Measurements from ENCODE around the gene CELF4. TPM values are rescaled to one million over a fixed set of nuclear protein-coding genes. Genes with fewer than 3 reads are reported as not detected.

Gene CELF4
- total RNA-seq, 2 experiments from 2014 or later: not detected

DNA sequence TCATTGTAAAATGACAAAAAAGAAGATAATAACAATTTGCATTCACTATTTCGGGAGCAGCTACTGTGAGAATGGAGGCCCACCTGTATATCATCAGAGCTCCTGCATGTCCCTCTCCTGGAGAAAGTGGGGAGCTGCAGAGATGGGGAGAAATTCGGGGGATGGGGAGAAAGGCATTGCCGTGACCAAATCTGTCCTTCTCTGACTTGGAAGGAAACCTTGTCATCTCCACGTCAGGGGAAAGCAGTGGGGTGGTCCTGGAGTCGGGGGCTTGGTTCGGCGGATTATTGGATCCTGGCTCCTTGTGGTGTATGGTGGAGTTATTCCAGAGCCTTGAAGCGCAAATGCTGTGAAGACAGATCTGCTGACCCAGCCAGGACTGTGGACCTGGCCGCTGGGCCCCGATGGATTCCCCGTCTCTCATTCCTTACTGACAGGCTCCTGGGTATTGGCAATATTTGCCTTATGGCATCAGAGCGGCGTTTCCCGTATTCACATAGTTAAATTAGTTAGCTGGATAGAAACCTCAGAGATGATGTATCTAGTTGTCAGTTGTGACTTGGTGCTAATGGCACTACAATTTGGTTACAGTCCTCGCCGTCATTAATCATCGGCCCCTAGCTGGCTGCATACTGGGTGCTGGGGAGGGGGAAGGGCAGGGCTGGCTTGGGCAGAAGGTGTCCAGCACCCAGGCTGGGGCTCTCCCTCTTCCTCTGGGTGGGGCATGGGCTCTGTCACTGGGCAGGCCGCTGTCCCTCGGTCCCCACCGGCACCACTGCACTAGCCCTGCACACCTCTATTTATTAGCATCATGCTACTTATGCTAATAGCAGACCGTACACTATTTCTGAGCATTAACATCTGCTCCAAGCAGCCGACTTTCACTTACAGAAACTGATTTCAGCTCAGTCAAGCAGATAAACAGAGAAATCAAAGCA, 31.7 kb downstream of the CELF4 start:
- ChIA-PET CTCF (interaction anchor here (0.6 to 0.7 kb wide), 2 partner anchors 188 to 532 kb away, joined by 3 read pairs; no protein-coding TSS in a partner anchor), POLR2A (no interaction called here)

DNA sequence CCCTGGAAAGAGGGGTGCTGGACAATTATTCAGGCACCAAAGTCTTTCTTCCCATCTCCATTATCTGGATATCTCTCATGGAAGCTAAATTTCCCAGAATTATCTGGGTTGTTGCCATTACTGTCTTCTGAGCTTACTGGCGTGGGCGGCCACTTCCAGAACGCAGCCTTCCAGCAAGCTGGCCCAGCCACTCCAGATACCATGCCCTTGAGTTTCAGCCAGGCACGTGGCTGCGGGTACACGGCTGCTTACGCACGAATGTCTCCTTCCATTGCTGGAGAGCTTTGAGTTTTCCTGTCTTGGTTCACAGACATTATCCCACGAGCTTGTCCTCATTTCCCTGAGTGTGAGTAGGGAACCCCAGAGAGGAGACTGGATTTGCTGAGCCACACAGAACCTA, 32.7 kb downstream of the CELF4 start:
- ChIA-PET CTCF (no interaction called here), POLR2A (no interaction called here)

DNA sequence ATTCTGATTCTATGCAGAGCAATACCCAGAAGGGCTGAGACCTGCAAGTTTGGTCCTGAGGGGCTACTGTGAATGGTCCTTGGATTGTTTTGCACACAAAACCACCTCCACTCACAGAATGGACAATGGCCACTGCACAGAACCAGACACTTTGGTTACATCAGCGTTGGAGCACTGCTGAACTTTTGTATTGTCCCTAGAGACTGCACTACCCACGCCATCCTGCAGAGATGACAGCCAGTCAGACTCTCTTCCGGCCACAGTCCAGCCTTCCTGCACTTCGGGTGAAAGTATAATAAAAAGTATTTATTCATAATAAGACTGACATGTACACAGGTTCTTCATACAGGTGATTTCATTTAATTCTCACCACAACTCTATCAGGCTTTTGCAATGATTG, 35.7 kb downstream of the CELF4 start:
- POLR2A ChIA-PET: no interaction called here
- CTCF ChIA-PET: no interaction called here

DNA sequence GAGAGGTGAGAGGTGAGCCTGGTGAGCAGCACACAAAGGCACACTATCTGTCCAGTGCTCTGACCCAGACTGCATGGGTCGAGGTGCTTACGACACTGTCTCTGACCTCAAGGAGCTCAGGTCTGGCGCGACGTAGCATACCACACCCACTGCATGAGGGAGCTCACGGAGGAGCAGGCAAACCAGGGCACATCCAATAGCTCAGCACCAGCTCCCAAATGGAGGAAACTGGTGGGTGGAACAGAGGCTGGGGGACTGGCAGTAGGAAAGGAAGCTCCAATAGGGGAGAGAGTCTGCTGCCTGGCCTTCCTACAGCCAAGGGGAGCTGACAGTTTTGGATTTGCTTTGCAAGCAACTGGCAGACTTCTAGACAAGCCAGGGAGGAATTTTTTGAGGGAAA, 36.3 kb downstream of the CELF4 start:
- ChIA-PET CTCF (no interaction called here), POLR2A (no interaction called here)

DNA sequence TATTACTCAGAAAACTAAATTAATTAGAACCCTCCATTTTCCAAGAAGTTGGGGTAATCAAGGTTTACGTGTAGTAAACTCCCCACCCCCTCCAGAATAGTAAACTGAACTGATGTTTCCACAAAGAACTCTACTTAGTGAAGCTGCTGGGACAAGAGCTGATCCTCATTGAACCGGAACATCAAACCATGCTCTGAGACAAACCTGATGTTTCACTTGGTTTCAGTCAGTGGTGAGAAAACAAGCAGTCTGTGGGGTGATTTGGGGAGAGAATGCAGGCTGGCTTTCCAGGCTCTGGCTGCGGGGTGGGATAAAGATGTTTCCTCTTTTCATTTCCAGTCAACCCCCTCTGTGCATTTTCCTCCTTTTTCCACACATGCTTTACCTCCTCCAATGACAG, 38.2 kb downstream of the CELF4 start:
- ChIA-PET CTCF (no interaction called here), POLR2A (no interaction called here)

DNA sequence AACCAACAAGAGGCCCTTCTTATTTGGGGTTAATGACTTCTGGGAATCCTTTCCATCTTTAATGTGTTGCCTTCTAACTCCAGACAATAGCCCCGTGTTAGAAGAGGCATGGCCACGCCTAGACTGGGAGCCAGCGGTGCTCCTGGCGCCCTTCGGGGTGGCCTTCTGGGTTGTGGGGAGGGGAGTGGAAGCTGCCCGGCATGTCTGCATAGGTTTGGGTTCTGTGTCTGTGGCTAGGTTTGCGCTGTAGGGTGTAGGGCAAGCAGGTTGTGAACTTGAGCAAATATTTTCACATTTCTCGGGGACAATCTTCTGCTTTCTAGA, 40.4 kb downstream of the CELF4 start:
- POLR2A ChIA-PET: no interaction called here
- CTCF ChIA-PET: no interaction called here

DNA sequence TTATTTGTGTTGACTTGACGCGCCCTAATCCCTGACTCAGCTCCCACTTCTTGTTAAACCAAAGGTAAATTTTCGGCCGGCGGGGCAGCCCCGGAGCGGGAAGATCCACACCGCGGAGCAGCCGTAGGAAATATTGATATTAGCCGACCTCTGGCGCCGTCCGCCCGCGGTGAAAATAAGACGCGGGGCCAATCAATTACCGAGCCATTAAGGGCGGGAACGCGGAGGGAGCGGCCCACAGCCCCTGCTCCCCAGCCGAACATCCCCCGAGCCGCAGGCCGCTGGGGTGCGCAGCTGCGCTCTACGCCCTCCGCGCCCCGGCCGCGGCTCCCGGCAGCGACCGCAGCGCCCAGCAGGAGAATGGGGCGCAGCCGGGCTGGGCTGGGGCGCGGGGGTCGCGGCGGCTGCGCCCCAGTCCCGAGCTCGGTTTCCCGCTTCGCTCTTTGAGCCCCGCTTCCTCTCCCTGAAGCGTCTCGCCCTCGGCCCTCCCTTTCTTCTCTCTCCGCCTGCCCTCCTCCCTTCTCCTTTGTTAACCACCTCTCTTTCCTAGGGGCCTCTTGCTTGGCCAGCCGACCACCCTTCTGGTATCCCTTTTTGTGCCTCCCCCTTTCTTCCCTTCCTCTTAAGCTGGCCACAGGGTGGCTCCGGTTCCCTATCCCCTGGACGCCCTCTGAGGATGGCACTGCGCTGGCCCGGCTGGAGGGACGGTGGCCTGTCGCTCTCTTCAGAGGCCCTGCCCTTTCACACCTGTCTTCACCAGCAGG, 40.9 kb downstream of the CELF4 start:
- ChIA-PET POLR2A (no interaction called here), CTCF (no interaction called here)

DNA sequence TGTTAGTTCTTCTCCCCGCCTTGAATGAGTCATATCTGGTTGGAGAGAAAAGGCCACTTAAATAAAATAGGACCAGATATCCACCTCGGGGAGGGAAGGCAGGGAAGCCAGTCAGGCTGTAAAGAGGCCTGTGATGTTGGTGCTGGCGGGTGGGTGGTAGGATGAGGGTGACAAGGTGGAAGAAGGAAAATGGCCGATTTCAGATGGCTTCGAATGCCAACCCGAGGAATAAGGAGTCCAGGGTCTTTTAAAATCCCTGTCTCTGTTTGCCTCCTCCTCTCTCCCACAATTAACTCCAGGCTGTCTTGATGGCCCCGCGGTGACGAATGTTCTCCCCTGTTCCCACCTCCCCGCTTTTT, 41.5 kb downstream of the CELF4 start:
- POLR2A ChIA-PET: no interaction called here
- CTCF ChIA-PET: no interaction called here

GRCh38 chr18:37521510-37522465, 43.8 kb downstream of the CELF4 start:
- CTCF ChIA-PET: no interaction called here
- POLR2A ChIA-PET: no interaction called here

DNA sequence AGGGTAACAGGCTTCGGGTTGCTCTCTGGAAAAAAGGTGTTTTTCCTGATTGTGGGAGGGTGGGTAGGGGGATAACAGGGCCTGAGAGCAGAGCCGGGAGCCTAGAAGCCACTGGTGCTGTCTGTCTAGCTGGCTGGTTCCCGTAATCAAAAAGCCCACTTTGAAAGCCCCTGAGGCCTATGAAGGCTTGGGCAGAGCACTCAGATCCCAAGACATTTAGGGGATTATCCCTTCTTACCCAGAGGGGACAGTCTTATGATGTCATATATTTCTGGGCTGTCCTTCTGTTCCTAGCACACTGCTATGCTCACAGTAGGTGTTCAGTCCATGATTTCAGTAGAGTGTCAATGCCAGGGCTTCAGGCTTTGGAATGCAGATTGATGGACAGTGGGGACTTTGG, 45.1 kb downstream of the CELF4 start:
- POLR2A ChIA-PET: no interaction called here
- CTCF ChIA-PET: no interaction called here

- POLR2A ChIA-PET: no interaction called here
Measured at GRCh38 chr18:37519510-37520135, 46.0 kb downstream of the CELF4 start.

GRCh38 chr18:37516361-37516853, 49.2 kb downstream of the CELF4 start:
- CTCF ChIA-PET: no interaction called here
- POLR2A ChIA-PET: no interaction called here

More at GRCh38 chr18:37519510-37520135, 46.0 kb downstream of the CELF4 start:
- CTCF ChIA-PET: no interaction called here

DNA sequence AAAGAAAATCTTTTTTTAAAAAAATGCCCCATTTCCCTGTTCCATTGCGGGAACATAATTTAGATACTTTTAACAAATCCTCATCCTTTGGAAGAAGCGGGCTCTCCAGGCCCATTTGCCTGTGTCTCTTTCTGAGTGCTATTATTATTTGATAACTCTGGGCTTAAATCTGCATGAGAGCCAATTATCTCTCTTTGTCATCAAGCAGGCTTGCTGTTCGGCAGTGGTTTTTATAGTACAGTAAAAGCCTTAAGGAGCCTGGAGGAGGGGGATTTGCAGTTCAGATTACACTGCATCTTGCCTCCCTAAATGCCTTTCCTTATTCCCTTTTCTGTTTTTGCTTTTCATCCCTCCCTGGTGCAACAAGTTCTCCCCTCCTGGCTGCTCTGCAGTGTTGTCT, 50.6 kb downstream of the CELF4 start:
- CTCF ChIA-PET: no interaction called here

GRCh38 chr18:37512400-37512799, 53.2 kb downstream of the CELF4 start:
- ChIA-PET POLR2A (no interaction called here), CTCF (no interaction called here)

More for the DNA sequence above, 50.6 kb downstream of the CELF4 start:
- POLR2A ChIA-PET: no interaction called here

GRCh38 chr18:37511721-37512298, 53.8 kb downstream of the CELF4 start:
- ChIA-PET CTCF (no interaction called here), POLR2A (no interaction called here)

GRCh38 chr18:37509600-37509999, 56.0 kb downstream of the CELF4 start:
- ChIA-PET CTCF (no interaction called here), POLR2A (no interaction called here)

DNA sequence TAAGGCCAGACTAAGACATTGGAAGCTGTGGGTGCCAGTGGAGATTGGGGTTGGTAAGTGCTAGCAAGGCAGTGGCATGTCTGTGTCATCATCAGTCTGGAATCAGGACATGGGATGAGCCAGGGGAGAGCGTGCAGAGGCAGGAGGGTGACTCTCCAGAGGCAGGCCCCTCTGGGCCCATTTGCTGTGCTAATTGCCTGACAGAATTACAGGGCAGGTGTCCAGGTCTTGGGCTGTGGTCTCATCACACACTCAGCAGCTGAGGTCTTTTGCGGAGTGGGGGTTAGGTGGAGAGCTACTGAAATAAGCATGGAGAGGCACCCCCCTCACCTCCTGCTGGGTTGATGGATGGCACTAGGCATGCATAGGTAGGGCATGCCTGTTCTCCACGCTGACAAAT, 57.4 kb downstream of the CELF4 start:
- CTCF ChIA-PET: no interaction called here
- POLR2A ChIA-PET: no interaction called here

DNA sequence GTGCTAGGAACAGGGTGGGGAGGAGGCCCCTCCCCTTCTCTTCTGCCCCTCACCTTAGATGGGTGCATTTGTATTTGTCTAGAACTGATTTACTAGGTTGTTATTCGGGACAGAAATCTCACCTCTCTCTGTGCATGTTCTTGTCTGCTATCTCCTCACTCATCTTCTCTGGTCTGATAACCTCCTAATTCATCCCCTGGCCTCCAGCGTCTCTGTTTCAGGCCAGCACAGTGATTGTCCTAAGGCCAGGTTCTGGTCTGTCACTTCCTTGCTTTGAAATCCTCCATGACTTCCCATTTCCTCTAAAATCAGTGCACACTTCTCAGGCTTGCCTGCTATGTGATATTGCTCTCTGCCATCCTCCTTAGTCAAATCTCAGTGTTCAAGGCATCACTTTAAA, 58.4 kb downstream of the CELF4 start:
- ChIA-PET CTCF (no interaction called here), POLR2A (no interaction called here)

- ChIA-PET CTCF (no interaction called here), POLR2A (no interaction called here)
Measured at GRCh38 chr18:37506001-37506400, 59.6 kb downstream of the CELF4 start.

DNA sequence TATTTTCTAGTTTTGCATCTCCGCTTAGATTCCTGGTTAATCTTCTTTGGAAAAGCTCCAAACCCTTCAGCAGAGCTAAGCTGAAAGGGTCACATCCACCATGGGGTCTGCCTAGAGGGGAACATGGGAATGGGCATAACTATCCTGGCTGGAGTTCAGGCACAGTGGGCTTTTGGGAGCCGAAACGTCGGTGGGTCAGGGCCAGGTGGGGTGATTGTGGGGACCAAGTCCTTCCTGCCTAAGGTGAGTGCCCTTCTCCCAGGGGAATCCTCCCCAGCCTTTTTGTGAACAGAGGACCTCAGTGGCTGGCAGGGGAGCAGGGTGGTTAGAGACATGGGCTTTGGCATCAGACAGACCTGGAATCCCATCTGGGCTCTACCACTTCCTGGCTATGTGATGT, 60.3 kb downstream of the CELF4 start:
- CTCF ChIA-PET: no interaction called here

More for the DNA sequence above, 60.3 kb downstream of the CELF4 start:
- POLR2A ChIA-PET: no interaction called here

All from activated CD8-positive, alpha-beta memory T cell treated with anti-CD3 and anti-CD28 coated beads for 36 hours (primary cell).